Endothelial cell of coronary artery (primary cell): Measurements from ENCODE around the gene LYZL2. TPM values are rescaled to one million over a fixed set of nuclear protein-coding genes. Genes with fewer than 3 reads are reported as not detected.

ENCODE experiments used
- total RNA-seq: library from RNA; depleted of rRNA; stranded (reverse); fragments of >200 nt; gene quantifications from 2 replicates; pipeline ENCODE4 v1.2.3, GENCODE V29; 2014

Gene LYZL2
- not detected in 2 replicates for total RNA-seq

GRCh38 chr10:30629653-30630052 lies at the start of gene LYZL2:
Gene LYZL2, minus strand, starts transcription at chr10:30629753. Its CDS starts 2,838 bp downstream, at chr10:30626915.

Other genes with a start within 250 kb of the LYZL2 start
- 1.8 and 4.0 TPM in 2 replicates for gene MAP3K8, start 195.6 kb downstream of the LYZL2 start, total RNA-seq